A204.1 (cell line): ENCODE data around the gene PCSK4.
"Not testable (repeated sequence)": the region's sequence is repeated elsewhere in the genome, so short reads cannot be mapped to it uniquely, and the experiment has no call there.

Experiments used
- FAIRE-seq: peaks from 2 replicates; lab custom pipeline; 2012; peaks lifted over from hg19 to GRCh38; lab: Jason Lieb, UNC

PCSK4 gene

GRCh38 chr19:1490311-1491113, at the start of gene PCSK4:
PCSK4 (minus strand) TSS chr19:1490350; CDS start chr19:1490346, 4 bp downstream.
- peak; percentile 98 for FAIRE-seq

GRCh38 chr19:1539749-1540148, 49.6 kb upstream of the PCSK4 start:
- not testable (repeated sequence) for FAIRE-seq

GRCh38 chr19:1538978-1539377, 48.8 kb upstream of the PCSK4 start:
- no peak for FAIRE-seq

DNA sequence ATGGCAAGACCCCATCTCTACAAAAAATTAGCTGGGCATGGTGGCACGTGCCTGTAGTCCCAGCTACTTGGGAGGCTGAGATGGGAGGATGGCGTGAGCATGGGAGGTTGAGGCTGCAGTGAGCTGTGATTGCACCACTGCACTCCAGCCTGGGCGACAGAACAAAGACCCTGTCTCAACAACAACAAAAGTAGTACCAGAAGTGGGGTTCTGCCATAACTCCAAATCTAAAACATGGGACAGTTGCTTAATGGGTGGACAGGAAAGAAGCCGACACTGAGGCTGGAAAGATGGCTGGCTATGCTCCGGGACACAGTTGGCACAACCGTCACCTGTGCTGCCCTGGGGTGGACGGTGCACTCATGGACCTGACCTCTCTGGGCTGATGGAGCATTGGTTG, 45.5 kb upstream of the PCSK4 start:
- not testable (repeated sequence) for FAIRE-seq

GRCh38 chr19:1534972-1535371, 44.8 kb upstream of the PCSK4 start:
- FAIRE-seq = no peak

- no peak for FAIRE-seq
These were observed 43.5 kb upstream of the PCSK4 start for GRCh38 chr19:1533510-1534150.

- no peak for FAIRE-seq
These were observed 41.9 kb upstream of the PCSK4 start for GRCh38 chr19:1532003-1532402.

- no peak for FAIRE-seq
These were observed 41.4 kb upstream of the PCSK4 start for GRCh38 chr19:1531587-1531986.

DNA sequence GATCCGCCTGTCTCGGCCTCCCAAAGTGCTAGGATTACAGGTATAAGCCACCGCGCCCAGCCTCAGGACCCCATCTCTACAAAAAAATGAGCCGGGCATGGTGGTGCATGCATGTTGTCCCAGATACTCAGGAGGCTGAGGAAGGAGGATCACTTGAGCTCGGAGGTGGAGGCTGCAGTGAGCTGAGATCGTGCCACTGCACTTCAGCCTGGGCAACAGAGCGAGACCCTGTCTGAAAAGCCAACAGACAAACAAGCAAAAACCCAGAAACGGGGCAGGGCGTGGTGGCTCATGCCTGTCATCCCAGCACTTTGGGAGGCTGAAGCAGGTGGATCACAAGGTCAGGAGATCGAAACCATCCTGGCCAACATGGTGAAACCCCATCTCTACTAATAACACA, 40.7 kb upstream of the PCSK4 start:
- FAIRE-seq = not testable (repeated sequence)

GRCh38 chr19:1529430-1529816, 39.3 kb upstream of the PCSK4 start:
- no peak for FAIRE-seq

GRCh38 chr19:1528596-1529429, 38.7 kb upstream of the PCSK4 start:
- no peak for FAIRE-seq

DNA sequence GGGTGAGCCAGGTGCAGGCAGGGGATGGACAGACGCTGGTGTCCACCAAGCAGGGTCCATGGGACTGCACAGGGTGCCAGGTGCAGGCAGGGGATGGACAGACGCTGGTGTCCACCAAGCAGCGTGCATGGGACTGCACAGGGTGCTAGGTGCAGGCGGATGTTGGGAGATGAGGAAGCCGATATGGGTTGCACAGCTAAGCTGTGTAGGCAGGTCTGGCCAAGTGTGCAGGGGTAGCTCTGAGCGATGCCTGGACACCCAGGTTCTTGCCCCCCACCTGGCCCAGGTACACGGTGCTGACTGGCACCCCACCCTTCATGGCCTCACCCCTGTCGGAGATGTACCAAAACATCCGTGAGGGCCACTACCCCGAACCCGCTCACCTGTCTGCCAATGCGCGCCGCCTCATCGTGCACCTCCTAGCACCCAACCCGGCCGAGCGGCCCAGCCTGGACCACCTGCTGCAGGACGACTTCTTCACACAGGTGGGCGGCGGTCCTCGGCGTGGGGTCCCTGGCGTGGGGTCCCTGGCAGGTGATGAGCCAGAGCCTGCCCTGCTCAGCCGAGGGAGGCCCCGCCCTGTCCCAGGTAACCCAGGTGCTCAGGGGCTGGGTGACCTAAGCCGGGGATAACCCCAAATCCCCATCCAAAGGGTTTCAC, 37.6 kb upstream of the PCSK4 start:
- FAIRE-seq = no peak

DNA sequence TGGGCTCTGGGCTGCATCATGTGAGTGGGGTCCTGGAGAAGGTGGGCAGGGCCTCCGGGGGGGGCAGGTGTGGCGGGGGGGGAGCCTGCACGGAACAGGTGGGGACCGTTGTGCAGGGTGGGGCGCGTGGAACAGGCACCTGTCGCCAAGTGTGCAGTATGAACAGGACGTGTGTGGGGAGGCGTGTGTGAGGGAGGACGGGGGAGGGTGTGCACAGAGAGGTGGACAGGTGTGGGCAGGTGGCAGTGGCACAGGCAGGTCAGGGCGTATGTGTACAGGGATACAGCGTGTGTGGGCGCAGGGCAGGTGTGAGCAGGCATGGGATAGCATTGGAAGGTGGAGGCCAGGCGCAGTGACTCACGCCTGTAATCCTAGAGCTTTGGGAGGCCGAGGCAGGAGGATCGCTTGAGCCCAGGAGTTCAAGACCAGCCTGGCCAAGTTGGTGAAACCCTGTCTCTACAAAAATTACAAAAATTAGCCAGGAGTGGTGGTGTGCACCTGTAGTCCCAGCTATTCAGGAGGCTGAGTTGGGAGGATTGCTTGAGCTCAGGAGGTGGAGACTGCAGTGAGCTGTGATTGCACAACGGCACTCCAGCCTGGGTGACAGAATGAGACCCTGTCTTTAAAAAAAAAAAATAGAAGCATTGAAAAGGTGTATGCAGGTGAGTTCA, 37.0 kb upstream of the PCSK4 start:
- FAIRE-seq = no peak

- no peak for FAIRE-seq
These were observed 36.1 kb upstream of the PCSK4 start for GRCh38 chr19:1526066-1526778.

GRCh38 chr19:1525343-1525742, 35.2 kb upstream of the PCSK4 start:
- no peak for FAIRE-seq

GRCh38 chr19:1524972-1525325, 34.8 kb upstream of the PCSK4 start:
- no peak for FAIRE-seq

DNA sequence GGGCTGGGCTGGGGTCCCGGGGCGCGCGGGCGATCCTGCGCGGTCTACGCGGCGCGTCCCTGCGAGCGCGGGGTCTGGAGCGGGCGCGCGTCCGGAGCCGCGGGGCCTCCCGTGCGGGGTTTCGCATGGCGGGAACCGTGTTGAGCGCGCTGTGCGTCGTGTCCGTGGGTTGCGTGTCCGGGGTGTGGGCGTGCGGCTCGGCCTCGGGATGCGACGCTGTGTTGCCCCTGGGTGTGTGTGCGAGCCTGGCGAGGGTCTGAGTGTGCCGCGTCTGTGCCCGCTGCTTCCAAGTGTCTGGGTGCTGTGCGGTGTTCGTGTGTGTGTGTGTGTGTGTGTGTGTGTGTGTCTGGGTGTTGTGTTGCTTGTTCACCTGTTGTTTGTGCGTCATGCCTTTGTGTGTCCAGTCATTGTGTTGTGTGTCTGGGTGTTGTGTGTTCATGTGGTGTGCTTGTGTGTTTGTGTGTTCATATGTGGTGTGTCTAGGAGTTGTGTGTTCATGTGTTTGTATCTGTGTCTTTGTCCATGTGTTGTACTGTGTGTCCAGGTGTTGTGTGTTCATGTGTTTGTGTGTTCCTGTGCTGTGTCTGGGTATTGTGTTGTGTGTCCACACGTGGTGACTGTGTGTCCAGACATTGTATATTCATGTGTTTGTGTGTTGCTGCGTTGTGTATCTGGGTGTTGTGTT, 34.3 kb upstream of the PCSK4 start:
- no peak for FAIRE-seq

DNA sequence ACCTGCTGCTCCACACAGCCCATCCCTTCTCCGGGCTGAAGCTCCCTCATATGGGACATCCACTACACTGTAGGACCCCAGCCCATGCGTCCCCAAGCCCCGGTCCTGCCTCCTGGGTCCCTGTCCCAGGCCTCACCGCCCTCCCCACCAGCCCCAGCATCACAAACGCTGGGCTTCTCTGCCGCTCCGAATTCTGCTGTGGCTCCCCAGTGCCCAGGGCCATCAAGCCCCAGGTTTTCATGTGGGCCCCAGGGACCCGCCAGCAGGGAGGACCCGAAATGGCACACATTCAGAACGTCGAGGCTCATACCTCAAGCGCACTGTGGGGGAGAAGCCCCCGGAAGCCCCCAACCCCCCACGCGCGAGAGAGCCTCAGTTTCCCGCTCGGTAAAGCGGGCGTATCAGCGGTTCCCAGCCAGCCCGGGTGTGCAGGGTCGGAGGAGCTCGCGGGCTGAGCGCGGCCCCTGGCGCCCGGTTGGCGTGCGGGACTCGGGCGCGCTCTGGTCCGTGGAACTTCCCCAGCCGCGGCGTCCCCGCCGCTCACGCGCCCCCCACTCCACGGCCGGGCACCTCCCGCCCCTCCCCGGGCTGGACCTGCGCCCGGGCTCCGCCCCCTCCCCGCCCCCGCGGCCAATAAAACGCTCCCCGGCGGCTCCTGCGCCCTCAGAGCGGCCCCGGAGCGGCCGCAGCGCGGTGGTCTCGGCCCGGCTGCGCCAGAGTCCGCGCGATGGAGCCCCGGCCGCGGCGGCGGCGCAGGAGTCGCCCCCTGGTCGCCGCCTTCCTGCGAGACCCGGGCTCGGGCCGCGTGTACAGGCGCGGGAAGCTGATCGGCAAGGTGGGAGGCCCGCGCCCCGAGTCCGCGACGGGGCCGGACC, 33.5 kb upstream of the PCSK4 start, which contains the start of gene PLK5:
Gene PLK5, plus strand, starts transcription at position 666 of the 875 bp plus-strand sequence. CDS start 2,920 bp downstream, outside the sequence.
- FAIRE-seq = no peak

GRCh38 chr19:1522838-1523237, 32.7 kb upstream of the PCSK4 start:
- FAIRE-seq = no peak

DNA sequence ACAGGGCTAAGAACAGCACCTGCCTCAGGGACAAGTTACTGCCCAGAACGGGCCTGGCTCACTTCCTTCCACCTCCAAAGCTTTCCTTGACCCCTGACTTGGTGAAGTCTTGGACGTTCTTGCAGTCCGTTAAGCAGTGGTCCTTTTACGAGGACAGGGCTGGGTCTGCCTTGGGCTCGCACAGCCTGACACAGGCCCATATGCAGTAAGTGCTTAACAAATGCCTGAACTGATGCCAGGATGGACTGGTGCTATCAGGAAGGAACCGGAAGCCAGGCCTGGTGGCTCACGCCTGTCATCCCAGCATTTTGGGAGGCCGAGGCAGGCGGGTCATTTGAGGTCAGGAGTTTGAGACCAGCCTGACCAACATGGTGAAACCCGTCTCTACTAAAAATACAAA, 31.9 kb upstream of the PCSK4 start:
- no peak for FAIRE-seq
